ENCODE data around the gene PPFIA3.
A peak's percentile ranks its signal among the peaks of the same experiment; 100 is the strongest.

Gene PPFIA3

DNA sequence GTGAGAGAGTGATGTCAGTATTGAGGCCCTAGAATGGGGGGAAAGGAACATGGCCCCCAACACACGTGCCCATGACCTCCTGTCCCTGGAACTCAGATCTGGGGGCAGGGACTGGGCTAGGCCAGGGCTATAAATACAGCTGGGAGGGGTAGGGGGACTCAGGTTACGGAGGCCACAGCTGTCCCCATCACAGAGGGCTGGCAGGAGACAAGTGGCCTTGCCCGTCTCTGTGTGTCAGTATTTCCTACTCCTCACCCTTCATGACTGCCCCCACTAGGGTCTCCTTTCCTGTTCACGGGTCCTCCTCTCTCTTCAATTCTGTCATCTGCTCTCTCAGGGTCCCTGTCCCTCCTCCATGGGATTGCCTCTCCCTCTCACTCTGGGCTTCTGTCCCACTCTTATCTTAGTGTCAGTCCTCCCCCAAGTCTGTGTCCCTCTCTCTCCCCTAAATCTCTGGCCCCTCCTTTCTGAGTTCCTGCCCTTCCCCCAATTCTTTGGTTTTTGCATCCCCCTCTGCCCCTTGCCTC lies 36.5 kb downstream of the PPFIA3 start:
- H2BK120ac ChIP-seq (ENCODE audit: low read depth, low read length) = no peak overlapping the region
- no peak overlapping the region for H2BK12ac ChIP-seq (ENCODE audit: low read length)
- no peak overlapping the region for H3K9ac ChIP-seq (ENCODE audit: low read depth, low read length, poor library complexity)
- no CpG with 5 or more reads among the region's 4 CpGs for WGBS, 2 donors (ENCODE audit: extremely low coverage in 2 of 2, insufficient read length in 2 of 2, insufficient replicate concordance in 1 of 2)
- peak overlapping the region; percentile 67 for H3K18ac ChIP-seq (ENCODE audit: low read length)
- H3K4me2 ChIP-seq (ENCODE audit: insufficient read depth, low read length, poor library complexity, severe bottlenecking) = no peak overlapping the region
- DNase-seq (ENCODE audit: low spot score) = no peak
- H3K9me3 ChIP-seq (replicated peaks in 1 of 2; ENCODE audit: control insufficient read depth in 2 of 2, insufficient read depth in 1 of 2, low read depth in 1 of 2, low read length in 2 of 2) = peaks cover 0 to 2% of the 10 kb centered on the region in 2 donors
- H3K4ac ChIP-seq (ENCODE audit: low read length) = no peak overlapping the region
- H2BK15ac ChIP-seq (ENCODE audit: low read length) = peak overlapping the region; percentile 64
- no peak overlapping the region for H3K14ac ChIP-seq (ENCODE audit: low read length)
- no peak overlapping the region for H3K27ac ChIP-seq (replicated peaks; ENCODE audit: low read length)
- peaks cover 2% of the 10 kb centered on the region for H3K79me1 ChIP-seq (ENCODE audit: low read depth, low read length)
- H3K27me3 ChIP-seq (ENCODE audit: control insufficient read depth in 3 of 3, insufficient read depth in 3 of 3, low read depth in 1 of 3, low read length in 3 of 3) = peaks cover 0 to 26% (median 0%) of the 10 kb centered on the region in 3 experiments
- H4K8ac ChIP-seq (ENCODE audit: low read depth, low read length) = no peak overlapping the region
- peaks cover 0 to 12% of the 10 kb centered on the region in 2 donors for H3K36me3 ChIP-seq (replicated peaks in 1 of 2; ENCODE audit: control insufficient read depth in 2 of 2, insufficient read depth in 2 of 2, low read length in 2 of 2)
- H3K4me1 ChIP-seq (ENCODE audit: control insufficient read depth in 2 of 2, insufficient read depth in 1 of 2, low read depth in 1 of 2, low read length in 2 of 2) = peaks cover 20% of the 10 kb centered on the region in 2 donors
- H4K91ac ChIP-seq (ENCODE audit: low read depth, low read length, poor library complexity) = no peak overlapping the region
- peak overlapping the region; percentile 81 for H2AK5ac ChIP-seq (ENCODE audit: low read depth, low read length)
- no peak overlapping the region for H3K4me3 ChIP-seq (ENCODE audit: low read length in 2 of 2)
- H2AFZ ChIP-seq (ENCODE audit: low read length) = peak overlapping the region; percentile 76
- no peak overlapping the region for H3K23ac ChIP-seq (ENCODE audit: low read depth, low read length, poor library complexity)
- no peak overlapping the region for H2BK5ac ChIP-seq (ENCODE audit: low read length)

GRCh38 chr19:49157445-49158224 lies 38.3 kb downstream of the PPFIA3 start, which contains the start of gene TRPM4:
TRPM4 (plus strand) TSS chr19:49157792; CDS start chr19:49157867, 75 bp downstream.
- Histone ChIP-seq H4K8ac (ENCODE audit: low read depth, low read length) (peak within 1 kb of the TSS; percentile 1), H4K91ac (ENCODE audit: low read depth, low read length, poor library complexity) (no peak within 1 kb of the TSS), H3K27ac (replicated peaks; ENCODE audit: low read length) (no peak within 1 kb of the TSS), H2BK5ac (ENCODE audit: low read length) (peak within 1 kb of the TSS; percentile 53), H2AK5ac (ENCODE audit: low read depth, low read length) (peak within 1 kb of the TSS; percentile 60), H3K9me3 (replicated peaks in 1 of 2; ENCODE audit: control insufficient read depth in 2 of 2, insufficient read depth in 1 of 2, low read depth in 1 of 2, low read length in 2 of 2) (peaks cover 0 to 2% of the 10 kb centered on the region in 2 donors), H2AFZ (ENCODE audit: low read length) (peak within 1 kb of the TSS; percentile 91), H3K14ac (ENCODE audit: low read length) (peak within 1 kb of the TSS; percentile 79), H3K18ac (ENCODE audit: low read length) (peak within 1 kb of the TSS; percentile 97), H3K4ac (ENCODE audit: low read length) (peak within 1 kb of the TSS; percentile 94), H3K4me1 (ENCODE audit: control insufficient read depth in 2 of 2, insufficient read depth in 1 of 2, low read depth in 1 of 2, low read length in 2 of 2) (peaks cover 16 to 20% of the 10 kb centered on the region in 2 donors), H2BK15ac (ENCODE audit: low read length) (peak within 1 kb of the TSS; percentile 84), H3K36me3 (replicated peaks in 1 of 2; ENCODE audit: control insufficient read depth in 2 of 2, insufficient read depth in 2 of 2, low read length in 2 of 2) (peaks cover 0 to 20% of the 10 kb centered on the region in 2 donors), H2BK12ac (ENCODE audit: low read length) (no peak within 1 kb of the TSS), H3K23ac (ENCODE audit: low read depth, low read length, poor library complexity) (peak within 1 kb of the TSS; percentile 99), H3K27me3 (ENCODE audit: control insufficient read depth in 3 of 3, insufficient read depth in 3 of 3, low read depth in 1 of 3, low read length in 3 of 3) (peaks cover 0 to 15% (median 0%) of the 10 kb centered on the region in 3 experiments), H3K9ac (ENCODE audit: low read depth, low read length, poor library complexity) (peak within 1 kb of the TSS; percentile 94), H3K79me1 (ENCODE audit: low read depth, low read length) (peaks cover 2% of the 10 kb centered on the region), H2BK120ac (ENCODE audit: low read depth, low read length) (peak within 1 kb of the TSS; percentile 72), H3K4me2 (ENCODE audit: insufficient read depth, low read length, poor library complexity, severe bottlenecking) (peak within 1 kb of the TSS; percentile 78), H3K4me3 (ENCODE audit: low read length in 2 of 2) (peak within 1 kb of the TSS; percentile 92 to 98)
- DNase-seq (ENCODE audit: low spot score) = peak; percentile 83
- no CpG with 5 or more reads among the region's 41 CpGs for WGBS, 2 donors (ENCODE audit: extremely low coverage in 2 of 2, insufficient read length in 2 of 2, insufficient replicate concordance in 1 of 2)

DNA sequence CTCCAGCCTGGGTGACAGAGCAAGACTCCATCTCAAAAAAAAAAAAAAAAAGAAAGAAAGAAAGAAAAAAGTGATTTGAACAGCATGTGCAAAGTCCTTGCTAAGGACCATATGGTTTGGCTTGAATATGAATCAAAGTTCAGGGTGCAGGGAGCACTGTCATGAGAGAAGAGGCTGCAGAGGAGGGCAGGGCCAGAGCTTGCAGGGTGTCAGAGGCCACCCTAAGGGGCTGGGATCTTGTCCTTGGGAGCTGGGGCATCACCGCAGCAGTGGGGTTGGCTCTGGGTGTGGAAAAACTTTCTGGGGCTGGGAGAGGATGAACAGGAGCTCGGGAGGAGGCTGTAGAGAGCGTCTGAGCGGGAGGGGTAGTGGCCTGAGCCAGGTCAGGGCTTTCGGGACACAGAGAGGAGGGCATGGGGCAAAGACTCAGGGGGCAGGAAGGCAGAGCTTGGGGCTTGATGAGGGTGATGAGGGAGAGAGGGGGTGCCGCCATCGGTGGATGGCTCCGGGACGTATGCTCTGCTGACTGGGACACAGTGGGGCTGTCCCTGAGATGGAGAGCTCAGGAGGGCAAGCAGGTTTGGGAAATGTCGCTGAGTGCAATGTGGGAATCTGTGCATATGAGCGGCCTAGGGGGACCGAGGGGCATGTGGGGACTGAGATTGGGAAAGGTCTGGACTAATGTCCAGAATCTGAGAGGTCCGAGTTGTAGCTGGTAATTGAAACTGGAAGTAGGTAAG lies 41.3 kb downstream of the PPFIA3 start:
- Histone ChIP-seq H3K23ac (ENCODE audit: low read depth, low read length, poor library complexity) (peak overlapping the region; percentile 55), H3K27ac (replicated peaks; ENCODE audit: low read length) (no peak overlapping the region), H3K14ac (ENCODE audit: low read length) (peak overlapping the region; percentile 56), H3K9me3 (replicated peaks in 1 of 2; ENCODE audit: control insufficient read depth in 2 of 2, insufficient read depth in 1 of 2, low read depth in 1 of 2, low read length in 2 of 2) (no peaks in the 10 kb centered on the region), H3K27me3 (ENCODE audit: control insufficient read depth in 3 of 3, insufficient read depth in 3 of 3, low read depth in 1 of 3, low read length in 3 of 3) (peaks cover 0 to 12% (median 0%) of the 10 kb centered on the region in 3 experiments), H3K36me3 (replicated peaks in 1 of 2; ENCODE audit: control insufficient read depth in 2 of 2, insufficient read depth in 2 of 2, low read length in 2 of 2) (peaks cover 0 to 32% of the 10 kb centered on the region in 2 donors), H2BK5ac (ENCODE audit: low read length) (peak overlapping the region; percentile 87), H2AFZ (ENCODE audit: low read length) (no peak overlapping the region), H3K18ac (ENCODE audit: low read length) (no peak overlapping the region), H2AK5ac (ENCODE audit: low read depth, low read length) (peak overlapping the region; percentile 7), H4K8ac (ENCODE audit: low read depth, low read length) (no peak overlapping the region), H2BK120ac (ENCODE audit: low read depth, low read length) (no peak overlapping the region), H2BK15ac (ENCODE audit: low read length) (no peak overlapping the region), H4K91ac (ENCODE audit: low read depth, low read length, poor library complexity) (no peak overlapping the region), H2BK12ac (ENCODE audit: low read length) (no peak overlapping the region), H3K4me3 (ENCODE audit: low read length in 2 of 2) (no peak overlapping the region), H3K4me2 (ENCODE audit: insufficient read depth, low read length, poor library complexity, severe bottlenecking) (no peak overlapping the region), H3K4me1 (ENCODE audit: control insufficient read depth in 2 of 2, insufficient read depth in 1 of 2, low read depth in 1 of 2, low read length in 2 of 2) (peaks cover 10 to 16% of the 10 kb centered on the region in 2 donors), H3K79me1 (ENCODE audit: low read depth, low read length) (peaks cover 2% of the 10 kb centered on the region), H3K4ac (ENCODE audit: low read length) (no peak overlapping the region), H3K9ac (ENCODE audit: low read depth, low read length, poor library complexity) (no peak overlapping the region)
- WGBS, 2 donors (ENCODE audit: extremely low coverage in 2 of 2, insufficient read length in 2 of 2, insufficient replicate concordance in 1 of 2) = no CpG with 5 or more reads among the region's 13 CpGs
- DNase-seq (ENCODE audit: low spot score) = no peak

Measured in neuronal stem cell (in vitro differentiated cells).